ENCODE results near the gene MMP28.
A peak's percentile ranks its signal among the peaks of the same experiment; 100 is the strongest.

The MMP28 gene

DNA sequence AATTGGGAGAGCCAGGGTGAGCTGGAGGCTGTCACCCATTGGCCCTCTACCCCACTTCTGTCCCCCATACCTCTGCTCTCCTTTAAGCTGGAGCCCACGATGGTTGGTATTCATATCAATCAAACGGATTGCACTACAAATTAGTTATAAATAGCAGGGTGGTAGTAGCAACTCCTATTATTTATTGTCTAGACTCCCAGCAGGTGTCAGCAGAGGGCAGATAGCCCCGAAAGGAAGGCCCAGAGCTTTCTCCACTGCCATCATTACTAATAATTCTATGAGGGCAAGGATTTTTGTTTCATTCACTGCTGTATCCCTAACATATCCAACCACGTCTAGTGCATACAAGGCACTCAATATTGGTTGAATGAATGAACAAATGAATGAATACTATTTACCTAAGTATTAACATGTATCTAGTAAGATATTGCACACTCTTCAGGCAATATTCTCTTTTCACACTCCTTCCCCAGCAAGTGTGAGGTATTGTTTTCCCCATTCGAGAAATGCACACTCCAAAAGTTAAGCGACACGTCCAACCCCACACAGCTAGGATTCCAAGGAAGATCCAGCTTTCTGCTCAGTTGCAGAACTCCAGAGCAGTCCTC lies 28.4 kb downstream of the MMP28 start:
- Histone ChIP-seq H3K4me1 (ENCODE audit: control insufficient read depth, insufficient read depth, low read length, poor library complexity, severe bottlenecking) (peaks cover 3% of the 10 kb centered on the region), H3K27ac (ENCODE audit: insufficient read depth, low read length, poor library complexity, severe bottlenecking) (no peak overlapping the region), H3K4me3 (ENCODE audit: insufficient read depth, low read depth, low read length, poor library complexity, severe bottlenecking) (no peak overlapping the region), H3K9me3 (ENCODE audit: control insufficient read depth, low read length) (no peaks in the 10 kb centered on the region), H3K36me3 (ENCODE audit: control insufficient read depth, insufficient read depth, low read length) (no peaks in the 10 kb centered on the region), H3K27me3 (replicated peaks; ENCODE audit: control insufficient read depth, insufficient read depth, low read length, poor library complexity, severe bottlenecking) (no peaks in the 10 kb centered on the region)
- DNase-seq: no peak

DNA sequence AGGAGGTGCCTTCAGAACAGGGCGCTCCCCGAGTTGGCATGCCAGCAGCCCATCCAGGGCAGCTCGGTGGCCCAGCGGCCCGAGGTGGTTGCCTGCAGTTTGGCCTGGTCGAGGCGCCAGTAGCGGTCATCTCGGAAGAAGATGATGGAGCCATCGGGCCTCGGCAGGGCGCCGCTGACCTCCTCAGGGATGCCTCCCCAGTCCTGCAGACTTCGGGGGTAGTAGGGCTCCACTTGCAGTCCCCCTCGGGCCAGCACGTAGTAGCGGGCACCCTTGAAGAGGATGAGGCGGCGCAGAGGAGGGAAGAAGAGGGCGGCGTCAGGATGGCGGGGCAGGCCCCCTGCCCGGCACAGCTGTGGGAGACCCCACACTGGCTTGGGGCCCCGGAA lies 29.0 kb downstream of the MMP28 start:
- H3K27me3 ChIP-seq (replicated peaks; ENCODE audit: control insufficient read depth, insufficient read depth, low read length, poor library complexity, severe bottlenecking): no peaks in the 10 kb centered on the region
- peaks cover 3% of the 10 kb centered on the region for H3K4me1 ChIP-seq (ENCODE audit: control insufficient read depth, insufficient read depth, low read length, poor library complexity, severe bottlenecking)
- H3K4me3 ChIP-seq (ENCODE audit: insufficient read depth, low read depth, low read length, poor library complexity, severe bottlenecking): no peak overlapping the region
- H3K9me3 ChIP-seq (ENCODE audit: control insufficient read depth, low read length): no peaks in the 10 kb centered on the region
- DNase-seq: no peak
- H3K27ac ChIP-seq (ENCODE audit: insufficient read depth, low read length, poor library complexity, severe bottlenecking): no peak overlapping the region
- no peaks in the 10 kb centered on the region for H3K36me3 ChIP-seq (ENCODE audit: control insufficient read depth, insufficient read depth, low read length)

DNA sequence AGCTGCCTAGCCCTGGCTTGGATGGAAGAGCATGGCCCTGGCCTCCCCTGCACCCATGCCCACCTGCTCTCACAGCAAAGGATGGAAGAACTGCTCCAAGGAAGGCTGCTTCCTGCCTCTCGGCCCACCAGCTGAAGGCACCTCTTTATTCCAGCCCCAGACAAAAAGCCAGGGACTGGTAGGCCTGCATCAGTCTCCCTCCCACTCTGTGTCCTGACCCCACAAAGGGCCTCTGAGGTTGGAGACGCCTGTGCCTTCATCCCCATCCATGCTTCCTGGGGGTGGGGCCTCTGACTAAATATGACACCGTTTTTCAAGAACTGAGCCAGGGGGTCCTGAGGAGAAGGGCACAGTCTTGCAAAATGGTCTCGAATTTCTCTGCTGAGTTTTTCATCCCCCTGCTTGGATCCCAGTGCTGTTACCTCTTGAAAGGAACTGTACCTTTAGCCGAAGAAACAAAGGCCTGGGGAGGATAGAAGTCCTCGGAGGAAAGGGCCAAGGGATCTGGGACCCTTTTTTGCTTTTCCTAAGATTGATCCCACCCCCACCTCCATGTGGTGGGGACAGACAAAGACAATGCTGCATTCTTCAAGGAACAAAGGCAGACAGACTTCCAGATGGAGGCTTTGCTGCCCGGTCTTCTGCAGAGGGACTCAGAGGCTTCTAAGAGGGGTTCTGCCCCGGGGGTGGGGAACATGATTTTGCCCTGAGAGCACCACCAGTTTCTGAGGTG lies 29.5 kb downstream of the MMP28 start:
- Histone ChIP-seq H3K4me3 (ENCODE audit: insufficient read depth, low read depth, low read length, poor library complexity, severe bottlenecking) (no peak overlapping the region), H3K27ac (ENCODE audit: insufficient read depth, low read length, poor library complexity, severe bottlenecking) (no peak overlapping the region), H3K9me3 (ENCODE audit: control insufficient read depth, low read length) (no peaks in the 10 kb centered on the region), H3K36me3 (ENCODE audit: control insufficient read depth, insufficient read depth, low read length) (no peaks in the 10 kb centered on the region), H3K27me3 (replicated peaks; ENCODE audit: control insufficient read depth, insufficient read depth, low read length, poor library complexity, severe bottlenecking) (no peaks in the 10 kb centered on the region), H3K4me1 (ENCODE audit: control insufficient read depth, insufficient read depth, low read length, poor library complexity, severe bottlenecking) (peaks cover 3% of the 10 kb centered on the region)
- DNase-seq: no peak

DNA sequence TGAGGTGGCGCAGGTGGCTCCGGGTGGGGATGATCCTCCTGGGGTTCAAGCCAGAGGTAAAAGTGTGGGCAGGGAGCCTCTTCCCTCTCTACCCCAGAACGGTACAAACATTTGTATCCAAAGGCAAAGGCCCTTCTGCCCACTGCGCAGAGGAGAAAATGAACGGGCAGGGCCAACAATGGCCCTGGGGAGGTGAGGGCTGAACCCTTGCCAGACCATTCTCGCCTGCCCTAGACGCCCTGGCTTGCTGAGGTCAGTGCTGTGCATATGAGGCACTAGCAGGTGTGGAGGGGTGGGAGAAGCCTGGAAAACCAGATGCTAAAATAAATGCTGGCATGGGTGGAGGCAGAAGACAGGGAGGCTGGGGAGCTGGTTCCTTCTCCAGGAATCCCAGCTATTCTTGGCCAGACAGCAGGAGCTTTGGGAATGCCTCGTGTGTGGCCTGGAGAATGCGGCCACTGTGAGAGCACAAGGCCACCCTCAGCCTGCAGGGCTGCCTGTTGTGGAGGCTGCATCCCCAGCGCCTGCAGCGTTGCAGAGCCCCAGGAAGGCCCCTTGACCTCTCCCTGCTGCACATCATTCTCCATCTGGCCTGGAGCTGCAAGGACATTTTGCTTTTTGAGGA lies 30.2 kb downstream of the MMP28 start:
- Histone ChIP-seq H3K36me3 (ENCODE audit: control insufficient read depth, insufficient read depth, low read length) (no peaks in the 10 kb centered on the region), H3K4me1 (ENCODE audit: control insufficient read depth, insufficient read depth, low read length, poor library complexity, severe bottlenecking) (peaks cover 3% of the 10 kb centered on the region), H3K27ac (ENCODE audit: insufficient read depth, low read length, poor library complexity, severe bottlenecking) (no peak overlapping the region), H3K27me3 (replicated peaks; ENCODE audit: control insufficient read depth, insufficient read depth, low read length, poor library complexity, severe bottlenecking) (no peaks in the 10 kb centered on the region), H3K4me3 (ENCODE audit: insufficient read depth, low read depth, low read length, poor library complexity, severe bottlenecking) (no peak overlapping the region), H3K9me3 (ENCODE audit: control insufficient read depth, low read length) (no peaks in the 10 kb centered on the region)
- DNase-seq: no peak

DNA sequence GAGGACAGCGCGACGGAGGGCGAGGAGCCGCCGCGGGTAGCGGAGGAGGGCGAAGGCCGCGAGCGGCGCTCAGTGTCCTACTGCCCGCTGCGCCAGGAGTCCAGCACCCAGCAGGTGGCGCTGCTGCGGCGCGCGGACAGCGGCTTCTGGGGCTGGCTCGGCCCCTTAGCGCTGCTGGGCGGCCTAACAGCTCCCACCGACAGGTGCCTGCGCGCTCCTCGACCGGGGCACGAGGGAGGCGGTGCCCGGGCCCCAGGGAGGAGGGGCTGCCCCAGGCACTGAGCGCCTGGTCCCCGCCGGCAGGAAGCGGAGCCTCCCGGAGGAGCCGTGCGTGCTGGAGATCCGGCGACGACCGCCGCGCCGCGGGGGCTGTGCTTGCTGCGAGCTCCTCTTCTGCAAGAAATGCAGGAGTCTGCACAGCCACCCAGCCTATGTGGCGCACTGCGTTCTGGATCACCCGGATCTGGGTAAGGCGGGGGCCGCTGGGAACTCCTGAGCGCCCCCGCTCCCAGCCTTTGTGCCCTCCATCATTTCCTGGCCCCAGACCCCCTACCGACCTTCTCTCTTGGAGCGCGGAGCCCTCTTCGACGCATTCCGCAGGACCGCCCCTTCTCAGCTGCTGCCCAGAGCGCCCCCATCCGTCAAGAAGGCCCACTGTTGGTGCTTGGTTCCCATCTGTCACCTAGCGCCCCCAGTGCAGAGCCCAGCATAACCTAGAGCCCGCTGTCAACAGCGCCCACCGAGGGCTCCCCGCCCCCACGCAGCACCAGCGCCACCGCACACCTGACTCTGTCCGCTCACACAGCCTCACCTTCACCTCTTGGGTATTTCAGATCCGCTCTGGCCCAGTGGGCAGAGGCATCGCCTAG lies 31.1 kb downstream of the MMP28 start:
- H3K36me3 ChIP-seq (ENCODE audit: control insufficient read depth, insufficient read depth, low read length): no peaks in the 10 kb centered on the region
- H3K4me1 ChIP-seq (ENCODE audit: control insufficient read depth, insufficient read depth, low read length, poor library complexity, severe bottlenecking): peaks cover 3% of the 10 kb centered on the region
- peak; percentile 72 to 77 (median 74) for DNase-seq
- H3K4me3 ChIP-seq (ENCODE audit: insufficient read depth, low read depth, low read length, poor library complexity, severe bottlenecking): peak overlapping the region; percentile 65
- no peaks in the 10 kb centered on the region for H3K9me3 ChIP-seq (ENCODE audit: control insufficient read depth, low read length)
- peak overlapping the region; percentile 33 for H3K27ac ChIP-seq (ENCODE audit: insufficient read depth, low read length, poor library complexity, severe bottlenecking)
- H3K27me3 ChIP-seq (replicated peaks; ENCODE audit: control insufficient read depth, insufficient read depth, low read length, poor library complexity, severe bottlenecking): no peaks in the 10 kb centered on the region

DNA sequence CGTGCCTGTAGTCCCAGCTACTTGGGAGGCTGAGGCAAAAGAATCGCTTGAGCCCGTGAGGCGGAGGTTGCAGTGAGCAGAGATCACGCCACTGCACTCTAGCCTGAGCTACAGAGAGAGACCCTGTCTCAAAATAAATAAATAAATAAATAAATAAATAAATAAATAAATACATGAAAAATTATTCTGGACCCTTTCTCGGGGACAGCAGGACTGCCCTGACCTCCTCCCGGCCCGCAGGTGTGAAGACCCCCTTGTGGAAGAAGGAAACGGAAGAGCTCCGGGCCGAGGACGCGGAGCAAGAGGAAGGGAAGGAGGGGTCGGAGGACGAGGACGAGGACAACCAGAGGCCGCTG lies 31.7 kb downstream of the MMP28 start:
- Histone ChIP-seq H3K4me1 (ENCODE audit: control insufficient read depth, insufficient read depth, low read length, poor library complexity, severe bottlenecking) (peaks cover 3% of the 10 kb centered on the region), H3K9me3 (ENCODE audit: control insufficient read depth, low read length) (no peaks in the 10 kb centered on the region), H3K36me3 (ENCODE audit: control insufficient read depth, insufficient read depth, low read length) (no peaks in the 10 kb centered on the region), H3K27ac (ENCODE audit: insufficient read depth, low read length, poor library complexity, severe bottlenecking) (no peak overlapping the region), H3K4me3 (ENCODE audit: insufficient read depth, low read depth, low read length, poor library complexity, severe bottlenecking) (peak overlapping the region; percentile 65), H3K27me3 (replicated peaks; ENCODE audit: control insufficient read depth, insufficient read depth, low read length, poor library complexity, severe bottlenecking) (no peaks in the 10 kb centered on the region)
- DNase-seq: no peak

DNA sequence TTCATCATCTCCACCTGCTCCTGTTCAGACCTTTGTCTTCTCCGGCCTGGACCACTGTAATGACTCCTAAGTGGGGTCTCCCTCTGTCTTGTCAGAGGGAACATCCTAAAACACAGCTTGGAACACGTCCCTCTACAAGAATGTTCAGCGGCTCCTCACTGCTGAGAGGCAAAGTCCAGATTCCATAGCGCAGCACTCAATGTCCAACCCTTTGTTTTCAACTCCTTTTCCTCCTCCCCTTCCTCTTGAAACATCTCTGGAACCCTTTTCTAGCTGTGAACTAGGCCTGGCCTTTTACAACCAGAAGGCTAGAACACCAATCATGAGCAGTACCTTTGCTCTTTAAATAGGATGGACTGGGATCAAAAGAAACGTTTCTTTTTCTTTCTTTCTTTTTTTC lies 33.8 kb downstream of the MMP28 start:
- Histone ChIP-seq H3K27ac (ENCODE audit: insufficient read depth, low read length, poor library complexity, severe bottlenecking) (no peak overlapping the region), H3K27me3 (replicated peaks; ENCODE audit: control insufficient read depth, insufficient read depth, low read length, poor library complexity, severe bottlenecking) (no peaks in the 10 kb centered on the region), H3K4me1 (ENCODE audit: control insufficient read depth, insufficient read depth, low read length, poor library complexity, severe bottlenecking) (peaks cover 3% of the 10 kb centered on the region), H3K4me3 (ENCODE audit: insufficient read depth, low read depth, low read length, poor library complexity, severe bottlenecking) (no peak overlapping the region), H3K9me3 (ENCODE audit: control insufficient read depth, low read length) (no peaks in the 10 kb centered on the region), H3K36me3 (ENCODE audit: control insufficient read depth, insufficient read depth, low read length) (no peaks in the 10 kb centered on the region)
- DNase-seq: no peak

DNA sequence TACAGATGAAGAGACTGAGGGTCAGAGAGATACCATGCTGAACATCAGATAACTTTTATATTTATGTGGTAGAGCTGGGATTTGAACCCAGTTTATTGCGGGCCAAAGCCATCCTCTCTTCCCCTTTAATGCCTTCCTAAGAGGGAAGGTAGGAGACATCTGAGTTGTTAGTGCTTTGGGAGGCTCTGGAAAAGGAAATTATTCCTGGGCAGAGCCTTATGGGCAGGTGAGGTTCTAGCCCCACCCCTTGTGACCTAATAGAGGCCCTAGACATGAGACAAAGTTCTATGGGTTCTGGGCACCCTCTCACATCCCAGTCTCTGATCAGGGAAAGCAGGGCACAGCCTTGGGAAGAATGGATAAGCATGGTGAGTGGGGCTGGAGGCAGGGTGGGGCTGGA lies 34.9 kb downstream of the MMP28 start, which contains the start of gene C17orf50:
TSS of gene C17orf50 (plus strand) at position 301 of the 400 bp plus-strand sequence. CDS start at position 356, 55 bp downstream.
- Histone ChIP-seq H3K4me3 (ENCODE audit: insufficient read depth, low read depth, low read length, poor library complexity, severe bottlenecking) (no peak within 1 kb of the TSS), H3K36me3 (ENCODE audit: control insufficient read depth, insufficient read depth, low read length) (no peaks in the 10 kb centered on the region), H3K27me3 (replicated peaks; ENCODE audit: control insufficient read depth, insufficient read depth, low read length, poor library complexity, severe bottlenecking) (no peaks in the 10 kb centered on the region), H3K4me1 (ENCODE audit: control insufficient read depth, insufficient read depth, low read length, poor library complexity, severe bottlenecking) (peaks cover 3% of the 10 kb centered on the region), H3K27ac (ENCODE audit: insufficient read depth, low read length, poor library complexity, severe bottlenecking) (no peak within 1 kb of the TSS), H3K9me3 (ENCODE audit: control insufficient read depth, low read length) (no peaks in the 10 kb centered on the region)
- no peak for DNase-seq

DNA sequence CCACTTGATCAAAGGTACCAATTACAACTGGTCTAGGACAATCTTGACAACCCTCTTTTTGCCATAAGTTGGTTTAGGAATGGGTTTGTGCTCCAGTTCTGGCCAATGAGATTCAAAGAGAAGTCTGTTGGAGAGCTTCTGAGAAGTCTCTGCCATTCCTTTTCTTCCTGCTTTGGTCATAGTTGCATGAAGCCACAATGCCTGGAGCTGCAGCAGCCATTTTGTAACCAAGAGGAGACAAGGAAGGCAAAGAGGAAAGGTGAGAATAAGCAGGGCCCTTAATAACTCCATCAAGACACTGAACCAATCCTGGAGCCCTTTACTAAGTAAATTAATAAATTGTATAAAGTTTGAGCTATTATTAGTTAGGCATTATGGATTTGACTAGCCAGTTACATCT lies 38.2 kb downstream of the MMP28 start:
- Histone ChIP-seq H3K27me3 (replicated peaks; ENCODE audit: control insufficient read depth, insufficient read depth, low read length, poor library complexity, severe bottlenecking) (no peaks in the 10 kb centered on the region), H3K9me3 (ENCODE audit: control insufficient read depth, low read length) (no peaks in the 10 kb centered on the region), H3K4me3 (ENCODE audit: insufficient read depth, low read depth, low read length, poor library complexity, severe bottlenecking) (no peak overlapping the region), H3K36me3 (ENCODE audit: control insufficient read depth, insufficient read depth, low read length) (no peaks in the 10 kb centered on the region), H3K27ac (ENCODE audit: insufficient read depth, low read length, poor library complexity, severe bottlenecking) (no peak overlapping the region), H3K4me1 (ENCODE audit: control insufficient read depth, insufficient read depth, low read length, poor library complexity, severe bottlenecking) (no peaks in the 10 kb centered on the region)
- no peak for DNase-seq
